Large intestine (tissue), 3 donors: Measurements from ENCODE around the gene C1QTNF2. TPM values are rescaled to one million over a fixed set of nuclear protein-coding genes. Genes with fewer than 3 reads are reported as not detected.

Experiments used
- DNase-seq, 2 donors: peaks; one replicate each; pipeline versions ENCODE4 v3.0.0 to v3.0.0-alpha.2; 2013
- H3K27ac ChIP-seq: one replicate; pipeline ENCODE4 v1.5.1; 2013; ENCODE audit warnings: low read length
- H3K27me3 ChIP-seq: 2 replicates; pipeline ENCODE4 v1.6.1; 2013; ENCODE audit warnings: low read length; ENCODE audit not compliant: control insufficient read depth, insufficient read depth
- H3K36me3 ChIP-seq: 2 replicates; pipeline ENCODE4 v1.6.1; 2013; ENCODE audit warnings: low read length; ENCODE audit not compliant: control insufficient read depth, insufficient read depth
- H3K4me1 ChIP-seq: one replicate; pipeline ENCODE4 v1.6.1; 2013; ENCODE audit warnings: low read length; ENCODE audit not compliant: control insufficient read depth, insufficient read depth
- H3K4me3 ChIP-seq: one replicate; pipeline ENCODE4 v1.5.1; 2013; ENCODE audit warnings: low read length
- H3K9me3 ChIP-seq: one replicate; pipeline ENCODE4 v1.6.1; 2013; ENCODE audit warnings: mild to moderate bottlenecking, low read depth, low read length, moderate library complexity; ENCODE audit not compliant: control insufficient read depth
- WGBS: methylation state at CpG from one replicate; pipeline ENCODE4 v1.1.5; 2013; ENCODE audit warnings: low lambda C conversion rate; ENCODE audit not compliant: insufficient coverage; 5-methylcytosine and 5-hydroxymethylcytosine counted together
- polyA plus RNA-seq: library from polyadenylated mRNA; unstranded; fragments of 120-200 nt; gene quantifications from one replicate; pipeline ENCODE4 v1.2.1, GENCODE V29; 2013

The C1QTNF2 gene
- polyA plus RNA-seq, 1 donor = 3.1 TPM

GRCh38 chr5:160359242-160359641 is 11.2 kb downstream of the C1QTNF2 start:
- no peak overlapping the region for H3K4me3 ChIP-seq
- H3K9me3 ChIP-seq = no peaks in the 10 kb centered on the region
- no CpG with 5 or more reads among the region's 1 CpG for WGBS
- DNase-seq = no peak
- no peak overlapping the region for H3K27ac ChIP-seq
- no peaks in the 10 kb centered on the region for H3K36me3 ChIP-seq
- H3K27me3 ChIP-seq = no peaks in the 10 kb centered on the region
- H3K4me1 ChIP-seq = no peaks in the 10 kb centered on the region

DNA sequence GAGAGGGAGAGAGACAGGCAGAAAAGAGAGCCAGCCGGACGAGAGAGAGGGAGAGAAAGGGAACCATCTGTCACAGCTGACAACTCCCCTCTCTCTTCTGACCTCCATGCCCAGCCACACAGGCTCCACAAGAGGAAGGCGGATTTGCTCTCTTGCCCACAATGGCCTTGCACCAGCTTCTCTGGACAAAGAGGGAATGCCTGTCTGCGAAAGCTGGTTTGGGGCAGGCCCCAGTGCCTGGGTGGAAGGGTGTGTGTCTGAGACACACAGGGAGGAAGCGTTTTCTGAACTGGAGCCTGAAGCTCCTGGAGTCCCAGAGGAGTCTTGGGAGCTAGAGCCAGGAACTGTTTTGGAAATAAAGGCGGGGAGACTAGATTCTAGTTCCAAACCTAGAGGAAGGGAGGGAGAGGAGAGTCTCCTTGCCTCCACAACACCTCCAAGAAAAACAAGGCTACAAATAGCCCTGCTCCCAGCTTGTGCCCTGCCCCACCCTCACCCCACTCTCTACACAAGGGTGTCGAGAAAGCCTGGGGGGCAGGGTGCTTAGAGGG is 12.5 kb downstream of the C1QTNF2 start:
- Histone ChIP-seq H3K27ac (no peak overlapping the region), H3K4me3 (no peak overlapping the region)
- no peak for DNase-seq

GRCh38 chr5:160357394-160357793 is 13.0 kb downstream of the C1QTNF2 start:
- no peak for DNase-seq
- Histone ChIP-seq H3K4me1 (no peaks in the 10 kb centered on the region), H3K27me3 (no peaks in the 10 kb centered on the region), H3K9me3 (no peaks in the 10 kb centered on the region), H3K36me3 (no peaks in the 10 kb centered on the region), H3K4me3 (no peak overlapping the region), H3K27ac (no peak overlapping the region)
- WGBS = 80% methylated on average over 2 of the region's 7 CpGs

More for the DNA sequence above, 12.5 kb downstream of the C1QTNF2 start:
- H3K4me1 ChIP-seq = no peaks in the 10 kb centered on the region
- no peaks in the 10 kb centered on the region for H3K27me3 ChIP-seq
- 90% methylated on average over 2 of the region's 7 CpGs for WGBS
- no peaks in the 10 kb centered on the region for H3K36me3 ChIP-seq
- H3K9me3 ChIP-seq = no peaks in the 10 kb centered on the region

GRCh38 chr5:160356550-160357347 is 13.7 kb downstream of the C1QTNF2 start:
- H3K9me3 ChIP-seq = no peaks in the 10 kb centered on the region
- H3K36me3 ChIP-seq = no peaks in the 10 kb centered on the region
- H3K4me3 ChIP-seq = no peak overlapping the region
- H3K27me3 ChIP-seq = no peaks in the 10 kb centered on the region
- peak in 1 of 2 donors; percentile 43 for DNase-seq
- H3K4me1 ChIP-seq = no peaks in the 10 kb centered on the region
- H3K27ac ChIP-seq = no peak overlapping the region
- no CpG with 5 or more reads among the region's 7 CpGs for WGBS

DNA sequence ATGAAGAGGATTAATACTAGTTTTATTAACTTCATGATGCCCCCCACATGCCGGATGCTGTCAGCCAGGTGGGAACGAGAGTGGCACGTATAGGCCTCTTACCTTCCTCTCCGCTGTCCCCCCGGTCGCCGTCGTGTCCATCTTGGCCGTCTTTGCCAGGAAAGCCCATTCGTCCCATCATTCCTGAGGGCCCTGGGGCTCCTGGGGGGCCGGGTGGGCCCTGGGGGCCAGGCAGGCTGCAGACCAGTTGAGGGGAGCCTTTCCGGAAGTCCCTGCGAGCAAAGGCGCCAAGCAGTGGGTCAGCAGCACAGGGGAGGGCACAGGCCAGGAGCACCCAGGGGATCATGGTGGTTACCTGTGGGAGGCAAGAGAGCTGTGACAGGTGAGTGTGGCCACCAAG is 15.8 kb downstream of the C1QTNF2 start:
- Histone ChIP-seq H3K4me3 (no peak overlapping the region), H3K36me3 (no peaks in the 10 kb centered on the region), H3K27ac (no peak overlapping the region), H3K4me1 (no peaks in the 10 kb centered on the region), H3K9me3 (no peaks in the 10 kb centered on the region), H3K27me3 (no peaks in the 10 kb centered on the region)
- no CpG with 5 or more reads among the region's 14 CpGs for WGBS
- DNase-seq = no peak

DNA sequence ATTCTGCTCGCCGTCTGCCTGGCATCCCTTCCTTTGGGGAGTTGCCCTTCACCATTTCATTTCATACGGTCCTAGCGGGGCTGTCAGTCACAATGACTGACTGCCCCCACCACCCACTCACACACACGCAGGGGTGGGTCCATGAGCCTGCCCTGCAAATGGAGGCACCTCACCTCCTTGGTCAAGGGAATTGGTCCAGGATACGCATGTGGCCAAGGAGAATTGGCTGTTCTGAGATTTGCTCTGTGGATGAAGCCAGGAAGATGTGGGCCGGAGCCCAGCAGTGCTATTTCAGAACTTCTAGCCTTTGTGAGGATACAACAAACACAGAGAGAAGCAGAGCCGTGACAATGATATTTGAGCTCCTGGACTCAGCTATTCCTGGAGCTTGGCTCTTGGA is 17.0 kb downstream of the C1QTNF2 start:
- Histone ChIP-seq H3K4me1 (no peaks in the 10 kb centered on the region), H3K36me3 (no peaks in the 10 kb centered on the region), H3K9me3 (no peaks in the 10 kb centered on the region), H3K27ac (no peak overlapping the region), H3K4me3 (no peak overlapping the region), H3K27me3 (no peaks in the 10 kb centered on the region)
- DNase-seq = no peak
- WGBS = 83% methylated on average over 1 of the region's 8 CpGs

GRCh38 chr5:160352308-160352707 is 18.1 kb downstream of the C1QTNF2 start:
- Histone ChIP-seq H3K27ac (no peak overlapping the region), H3K36me3 (no peaks in the 10 kb centered on the region), H3K4me3 (no peak overlapping the region), H3K4me1 (no peaks in the 10 kb centered on the region), H3K9me3 (no peaks in the 10 kb centered on the region), H3K27me3 (no peaks in the 10 kb centered on the region)
- no CpG with 5 or more reads among the region's 4 CpGs for WGBS
- no peak for DNase-seq

- no CpG with 5 or more reads among the region's 4 CpGs for WGBS
- Histone ChIP-seq H3K27me3 (no peaks in the 10 kb centered on the region), H3K27ac (no peak overlapping the region), H3K4me3 (no peak overlapping the region), H3K36me3 (no peaks in the 10 kb centered on the region), H3K4me1 (peaks cover 9% of the 10 kb centered on the region), H3K9me3 (no peaks in the 10 kb centered on the region)
- no peak for DNase-seq
These were observed 20.5 kb downstream of the C1QTNF2 start for GRCh38 chr5:160349935-160350303.

- H3K4me3 ChIP-seq = no peak overlapping the region
- H3K9me3 ChIP-seq = no peaks in the 10 kb centered on the region
- no CpG with 5 or more reads among the region's 27 CpGs for WGBS
- H3K36me3 ChIP-seq = no peaks in the 10 kb centered on the region
- DNase-seq = no peak
- no peak overlapping the region for H3K27ac ChIP-seq
- H3K4me1 ChIP-seq = peaks cover 11% of the 10 kb centered on the region
- H3K27me3 ChIP-seq = no peaks in the 10 kb centered on the region
These were observed 21.0 kb downstream of the C1QTNF2 start for GRCh38 chr5:160349249-160349934.

DNA sequence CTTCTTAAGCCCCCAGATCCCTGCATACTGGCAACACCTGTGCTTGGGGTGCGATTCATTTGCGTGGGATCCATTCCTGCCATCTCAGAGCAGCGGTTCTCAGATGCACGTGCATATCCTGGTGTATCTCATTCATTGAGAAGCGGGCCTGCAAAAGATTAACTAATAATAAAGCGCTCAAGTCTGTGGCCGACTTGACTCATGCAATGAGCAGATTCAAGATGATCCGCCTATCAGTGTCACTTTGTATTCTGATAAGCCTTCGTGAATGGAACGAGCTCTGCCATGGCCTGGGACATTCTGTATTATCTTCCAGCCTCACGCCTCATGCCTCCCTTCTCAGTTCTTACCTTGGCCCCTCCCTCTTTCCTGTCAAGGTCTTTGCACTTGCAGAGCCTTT is 22.3 kb downstream of the C1QTNF2 start:
- WGBS = 20% methylated on average over 1 of the region's 11 CpGs
- H3K9me3 ChIP-seq = no peaks in the 10 kb centered on the region
- no peaks in the 10 kb centered on the region for H3K36me3 ChIP-seq
- no peak overlapping the region for H3K27ac ChIP-seq
- H3K4me1 ChIP-seq = peaks cover 11% of the 10 kb centered on the region
- peak in 1 of 2 donors; percentile 57 for DNase-seq
- H3K4me3 ChIP-seq = no peak overlapping the region
- H3K27me3 ChIP-seq = no peaks in the 10 kb centered on the region
